ENCODE results near the gene KANSL1L.
A peak's percentile ranks its signal among the peaks of the same experiment; 100 is the strongest.
"Not testable (repeated sequence)": the region's sequence is repeated elsewhere in the genome, so short reads cannot be mapped to it uniquely, and the experiment has no call there.

KANSL1L gene

DNA sequence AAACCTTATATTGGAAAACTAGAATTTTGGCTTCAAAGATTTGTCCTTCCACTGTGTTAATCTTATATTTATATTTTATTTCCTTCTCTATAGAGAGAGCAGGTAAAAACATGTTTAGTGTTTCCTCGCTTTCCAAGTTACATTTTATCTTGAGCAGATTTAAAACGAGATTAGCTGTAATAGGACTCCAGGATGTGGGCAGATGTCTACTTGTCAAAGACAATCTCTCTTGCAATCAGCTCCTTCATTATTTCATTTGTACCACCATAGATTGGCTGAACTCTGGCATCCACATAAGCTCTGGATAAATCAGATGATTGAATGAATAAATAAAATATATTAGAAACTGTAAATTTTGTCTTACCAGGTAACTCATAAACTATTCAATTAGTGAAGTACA, 17.5 kb upstream of the KANSL1L start:
- Histone ChIP-seq H3K79me2 (ENCODE audit: low read length) (no peaks in the 10 kb centered on the region), H3K4me1 (ENCODE audit: low read length) (peaks cover 4% of the 10 kb centered on the region; the same call in 1 of the 2 replicates), H3K36me3 (replicated peaks; ENCODE audit: insufficient read depth, low read length) (no peaks in the 10 kb centered on the region), H4K20me1 (ENCODE audit: insufficient read depth, low read length) (no peaks in the 10 kb centered on the region), H3K9me2 (replicated peaks; ENCODE audit: insufficient read depth, low read length) (no peaks in the 10 kb centered on the region), H2AFZ (ENCODE audit: low read length) (no peak overlapping the region), H3K4me2 (ENCODE audit: low read depth, low read length) (no peak overlapping the region), H3K27me3 (replicated peaks; ENCODE audit: insufficient read depth, low read length) (no peaks in the 10 kb centered on the region), H3K9ac (ENCODE audit: low read length) (no peak overlapping the region), H3K4me3 (ENCODE audit: low read length) (no peak overlapping the region), H3K27ac (ENCODE audit: low read length) (no peak overlapping the region), H3F3A (ENCODE audit: insufficient read depth, low read length) (peaks cover under 1% of the 10 kb centered on the region; the same call in 1 of the 2 replicates), H3K9me3 (replicated peaks; ENCODE audit: insufficient read depth, low read length) (no peaks in the 10 kb centered on the region)
- TF ChIP-seq EZH2phosphoT487 (IDR thresholded peaks at IDR 0.05; ENCODE audit: low read length) = no peak
- TF ChIP-seq, protein P1, sequence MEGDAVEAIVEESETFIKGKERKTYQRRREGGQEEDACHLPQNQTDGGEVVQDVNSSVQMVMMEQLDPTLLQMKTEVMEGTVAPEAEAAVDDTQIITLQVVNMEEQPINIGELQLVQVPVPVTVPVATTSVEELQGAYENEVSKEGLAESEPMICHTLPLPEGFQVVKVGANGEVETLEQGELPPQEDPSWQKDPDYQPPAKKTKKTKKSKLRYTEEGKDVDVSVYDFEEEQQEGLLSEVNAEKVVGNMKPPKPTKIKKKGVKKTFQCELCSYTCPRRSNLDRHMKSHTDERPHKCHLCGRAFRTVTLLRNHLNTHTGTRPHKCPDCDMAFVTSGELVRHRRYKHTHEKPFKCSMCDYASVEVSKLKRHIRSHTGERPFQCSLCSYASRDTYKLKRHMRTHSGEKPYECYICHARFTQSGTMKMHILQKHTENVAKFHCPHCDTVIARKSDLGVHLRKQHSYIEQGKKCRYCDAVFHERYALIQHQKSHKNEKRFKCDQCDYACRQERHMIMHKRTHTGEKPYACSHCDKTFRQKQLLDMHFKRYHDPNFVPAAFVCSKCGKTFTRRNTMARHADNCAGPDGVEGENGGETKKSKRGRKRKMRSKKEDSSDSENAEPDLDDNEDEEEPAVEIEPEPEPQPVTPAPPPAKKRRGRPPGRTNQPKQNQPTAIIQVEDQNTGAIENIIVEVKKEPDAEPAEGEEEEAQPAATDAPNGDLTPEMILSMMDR (IDR thresholded peaks at IDR 0.05; ENCODE audit: low read length) = no peak
- no peak for TF ChIP-seq EZH2 (optimal IDR thresholded peaks at IDR 0.05; ENCODE audit: low read depth, low read length)
- no peak for DNase-seq

DNA sequence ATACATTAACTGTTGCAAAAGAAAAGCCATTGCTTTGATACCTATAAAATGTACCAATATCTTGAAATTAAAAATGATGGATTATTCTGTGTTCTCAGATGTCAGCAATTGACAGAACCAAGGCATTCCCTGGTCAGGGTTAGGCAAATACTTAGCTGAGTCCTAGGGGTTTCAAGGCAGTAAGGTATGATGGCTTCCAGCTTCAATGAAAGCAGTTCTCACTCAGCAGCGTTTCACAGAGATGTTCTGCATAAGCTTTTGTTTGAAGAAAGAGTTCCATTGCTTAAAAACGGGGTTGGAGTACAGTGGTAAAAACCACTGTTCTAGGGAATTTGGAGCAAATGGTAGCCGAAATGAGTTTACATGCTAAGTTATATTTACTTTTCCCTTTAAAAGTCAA, 17.0 kb upstream of the KANSL1L start:
- Histone ChIP-seq H3K27ac (ENCODE audit: low read length) (no peak overlapping the region), H3K36me3 (replicated peaks; ENCODE audit: insufficient read depth, low read length) (no peaks in the 10 kb centered on the region), H3K4me2 (ENCODE audit: low read depth, low read length) (no peak overlapping the region), H3K4me1 (ENCODE audit: low read length) (peaks cover 10% of the 10 kb centered on the region; the same call in 1 of the 2 replicates), H2AFZ (ENCODE audit: low read length) (no peak overlapping the region), H3K9ac (ENCODE audit: low read length) (no peak overlapping the region), H3K9me3 (replicated peaks; ENCODE audit: insufficient read depth, low read length) (no peaks in the 10 kb centered on the region), H3K27me3 (replicated peaks; ENCODE audit: insufficient read depth, low read length) (no peaks in the 10 kb centered on the region), H4K20me1 (ENCODE audit: insufficient read depth, low read length) (no peaks in the 10 kb centered on the region), H3F3A (ENCODE audit: insufficient read depth, low read length) (peaks cover 6% of the 10 kb centered on the region; the same call in 1 of the 2 replicates), H3K9me2 (replicated peaks; ENCODE audit: insufficient read depth, low read length) (no peaks in the 10 kb centered on the region), H3K79me2 (ENCODE audit: low read length) (no peaks in the 10 kb centered on the region), H3K4me3 (ENCODE audit: low read length) (no peak overlapping the region)
- TF ChIP-seq EZH2 (optimal IDR thresholded peaks at IDR 0.05; ENCODE audit: low read depth, low read length) (no peak), EZH2phosphoT487 (IDR thresholded peaks at IDR 0.05; ENCODE audit: low read length) (no peak)
- TF ChIP-seq, protein P1 (IDR thresholded peaks at IDR 0.05; ENCODE audit: low read length) = no peak
- no peak for DNase-seq

DNA sequence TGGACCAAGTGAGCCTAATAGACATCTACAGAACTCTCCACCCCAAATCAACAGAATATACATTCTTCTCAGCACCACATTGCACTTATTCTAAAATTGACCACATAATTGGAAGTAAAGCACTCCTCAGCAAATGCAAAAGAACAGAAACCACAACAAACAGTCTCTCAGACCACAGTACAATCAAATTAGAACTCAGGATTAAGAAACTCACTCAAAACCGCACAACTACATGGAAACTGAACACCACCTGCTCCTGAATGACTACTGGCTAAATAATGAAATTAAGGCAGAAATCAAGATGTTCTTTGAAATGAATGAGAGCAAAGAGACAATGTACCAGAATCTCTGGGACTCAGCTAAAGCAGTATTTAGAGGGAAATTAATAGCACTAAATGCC, 12.7 kb upstream of the KANSL1L start:
- not testable (repeated sequence) for H3K27me3 ChIP-seq (replicated peaks; ENCODE audit: insufficient read depth, low read length); H3K36me3 ChIP-seq (replicated peaks; ENCODE audit: insufficient read depth, low read length); H3K9me2 ChIP-seq (replicated peaks; ENCODE audit: insufficient read depth, low read length); H3K4me2 ChIP-seq (ENCODE audit: low read depth, low read length); H3K9ac ChIP-seq (ENCODE audit: low read length); H3F3A ChIP-seq (ENCODE audit: insufficient read depth, low read length); H4K20me1 ChIP-seq (ENCODE audit: insufficient read depth, low read length); H3K27ac ChIP-seq (ENCODE audit: low read length); H3K79me2 ChIP-seq (ENCODE audit: low read length); H2AFZ ChIP-seq (ENCODE audit: low read length); H3K9me3 ChIP-seq (replicated peaks; ENCODE audit: insufficient read depth, low read length); H3K4me3 ChIP-seq (ENCODE audit: low read length)
- DNase-seq = peak; percentile 81
- H3K4me1 ChIP-seq (ENCODE audit: low read length) = peaks cover 24% of the 10 kb centered on the region

DNA sequence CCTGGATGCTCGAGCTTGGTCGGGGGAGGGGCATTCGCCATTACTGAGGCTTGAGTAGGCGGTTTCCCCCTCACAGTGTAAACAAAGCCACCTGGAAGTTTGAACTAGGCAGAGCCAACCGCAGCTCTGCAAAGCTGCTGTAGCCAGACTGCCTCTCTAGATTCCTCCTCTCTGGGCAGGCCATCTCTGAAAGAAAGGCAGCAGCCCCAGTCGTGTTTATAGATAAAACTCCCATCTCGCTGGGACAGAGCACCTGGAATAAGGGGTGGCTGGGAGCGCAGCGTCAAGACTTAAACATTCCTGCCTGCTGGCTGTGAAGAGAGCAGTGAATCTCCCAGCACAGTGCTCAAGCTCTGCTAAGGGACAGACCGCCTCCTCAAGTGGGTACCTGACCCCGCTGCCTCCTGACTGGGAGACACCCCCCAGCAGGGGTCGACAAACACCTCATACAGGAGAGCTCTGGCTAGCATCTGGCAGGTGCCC, 10.4 kb upstream of the KANSL1L start:
- not testable (repeated sequence) for H3K4me2 ChIP-seq (ENCODE audit: low read depth, low read length); H3K79me2 ChIP-seq (ENCODE audit: low read length); H3K9me2 ChIP-seq (replicated peaks; ENCODE audit: insufficient read depth, low read length); H3K27me3 ChIP-seq (replicated peaks; ENCODE audit: insufficient read depth, low read length); DNase-seq; H3F3A ChIP-seq (ENCODE audit: insufficient read depth, low read length); H3K36me3 ChIP-seq (replicated peaks; ENCODE audit: insufficient read depth, low read length); H3K9me3 ChIP-seq (replicated peaks; ENCODE audit: insufficient read depth, low read length); H3K9ac ChIP-seq (ENCODE audit: low read length); H3K4me3 ChIP-seq (ENCODE audit: low read length); H3K27ac ChIP-seq (ENCODE audit: low read length); H4K20me1 ChIP-seq (ENCODE audit: insufficient read depth, low read length); H2AFZ ChIP-seq (ENCODE audit: low read length)
- peaks cover 24% of the 10 kb centered on the region for H3K4me1 ChIP-seq (ENCODE audit: low read length)

DNA sequence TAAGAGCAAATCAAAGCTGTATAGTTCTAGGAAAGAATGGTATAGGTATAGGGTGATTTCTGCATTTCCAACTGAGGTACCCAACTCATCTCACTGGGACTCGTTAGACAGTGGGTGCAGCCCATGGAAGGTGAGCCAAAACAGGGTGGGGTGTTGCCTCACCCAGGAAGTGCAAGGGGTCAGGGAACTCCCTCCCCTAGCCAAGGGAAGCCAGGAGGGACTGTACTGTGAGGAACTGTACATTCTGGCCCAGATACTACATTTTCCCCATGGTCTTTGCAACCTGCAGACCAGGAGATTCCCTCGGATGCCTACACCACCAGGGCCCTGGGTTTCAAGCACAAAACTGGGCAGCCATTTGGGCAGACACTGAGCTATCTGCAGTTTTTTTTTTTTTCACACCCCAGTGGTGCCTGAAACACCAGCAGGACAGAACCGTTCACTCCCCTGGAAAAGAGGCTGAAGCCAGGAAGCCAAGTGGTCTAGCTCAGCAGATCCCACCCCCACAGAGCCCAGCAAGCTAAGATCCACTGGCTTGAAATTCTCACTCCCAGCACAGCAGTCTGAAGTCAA, 9.9 kb upstream of the KANSL1L start:
- not testable (repeated sequence) for H3F3A ChIP-seq (ENCODE audit: insufficient read depth, low read length); H3K79me2 ChIP-seq (ENCODE audit: low read length); H3K9me2 ChIP-seq (replicated peaks; ENCODE audit: insufficient read depth, low read length); H3K27ac ChIP-seq (ENCODE audit: low read length); H2AFZ ChIP-seq (ENCODE audit: low read length); DNase-seq; H3K4me3 ChIP-seq (ENCODE audit: low read length); H3K9me3 ChIP-seq (replicated peaks; ENCODE audit: insufficient read depth, low read length); H3K9ac ChIP-seq (ENCODE audit: low read length); H3K36me3 ChIP-seq (replicated peaks; ENCODE audit: insufficient read depth, low read length); H4K20me1 ChIP-seq (ENCODE audit: insufficient read depth, low read length); H3K27me3 ChIP-seq (replicated peaks; ENCODE audit: insufficient read depth, low read length); H3K4me2 ChIP-seq (ENCODE audit: low read depth, low read length)
- H3K4me1 ChIP-seq (ENCODE audit: low read length) = peaks cover 24% of the 10 kb centered on the region

Measured in MM.1S (cell line).